GM20431 (cell line): Measurements from ENCODE around the gene CNTD1.

Experiments used
- in situ Hi-C: fragments of 300-500 bp; cut with MseI, MboI; formaldehyde crosslinking; loops from one replicate; pipeline ENCODE4 v1.15.0; 2020; ENCODE audit warnings: low sequenced_read_pairs; ENCODE audit not compliant: unreplicated experiment

Gene CNTD1

GRCh38 chr17:42778570-42778969 is 20.1 kb upstream of the CNTD1 start:
- in situ Hi-C loops: no loop called here

- in situ Hi-C loops: no loop called here
These were observed 19.2 kb upstream of the CNTD1 start for GRCh38 chr17:42779304-42779935.

GRCh38 chr17:42779936-42780850 is 18.5 kb upstream of the CNTD1 start, which contains the start of gene WNK4:
Gene WNK4 (plus strand): TSS chr17:42780610. CDS start chr17:42780699, 89 bp downstream.
- in situ Hi-C loops: no loop called here

- in situ Hi-C loops: no loop called here
These were observed 17.6 kb upstream of the CNTD1 start for GRCh38 chr17:42780851-42781638.

GRCh38 chr17:42781639-42782165 is 17.0 kb upstream of the CNTD1 start:
- in situ Hi-C loops: no loop called here

- in situ Hi-C loops: no loop called here
These were observed 16.2 kb upstream of the CNTD1 start for GRCh38 chr17:42782166-42783061.

GRCh38 chr17:42783062-42783790 is 15.4 kb upstream of the CNTD1 start:
- in situ Hi-C loops: no loop called here

- in situ Hi-C loops: no loop called here
These were observed 14.9 kb upstream of the CNTD1 start for GRCh38 chr17:42783791-42784138.

GRCh38 chr17:42784409-42784808 is 14.3 kb upstream of the CNTD1 start:
- in situ Hi-C loops: no loop called here

- in situ Hi-C loops: no loop called here
These were observed 13.7 kb upstream of the CNTD1 start for GRCh38 chr17:42784811-42785592.

- in situ Hi-C loops: no loop called here
These were observed 11.4 kb upstream of the CNTD1 start for GRCh38 chr17:42787266-42787665.

- in situ Hi-C loops: no loop called here
These were observed 6.7 kb upstream of the CNTD1 start for GRCh38 chr17:42791948-42792347.

- in situ Hi-C loops: no loop called here
These were observed 6.1 kb upstream of the CNTD1 start for GRCh38 chr17:42792545-42792944.

GRCh38 chr17:42795061-42795460 is 3.6 kb upstream of the CNTD1 start:
- in situ Hi-C loops: no loop called here

GRCh38 chr17:42795465-42795864 is 3.2 kb upstream of the CNTD1 start:
- in situ Hi-C loops: no loop called here

- in situ Hi-C loops: no loop called here
These were observed 2.4 kb upstream of the CNTD1 start for GRCh38 chr17:42796066-42796758.
